HUES64 (cell line): Measurements from ENCODE around the gene EXOC3.
"Not testable (repeated sequence)": the region's sequence is repeated elsewhere in the genome, so short reads cannot be mapped to it uniquely, and the experiment has no call there.

Experiments used
- H3K27ac ChIP-seq: 2 replicates; pipeline ENCODE4 v1.7.0; 2013; ENCODE audit warnings: low read depth, low read length, inconsistent platforms
- H3K27me3 ChIP-seq: 2 replicates; pipeline ENCODE4 v1.6.1; 2013; ENCODE audit warnings: mild to moderate bottlenecking, low read length; ENCODE audit not compliant: insufficient read depth
- H3K36me3 ChIP-seq: 2 replicates; pipeline ENCODE4 v1.6.1; 2013; ENCODE audit warnings: mild to moderate bottlenecking, low read length; ENCODE audit not compliant: insufficient read depth
- H3K4me1 ChIP-seq: 2 replicates; pipeline ENCODE4 v1.6.1; 2013; ENCODE audit warnings: mild to moderate bottlenecking, low read length, moderate library complexity; ENCODE audit not compliant: insufficient read depth
- H3K4me3 ChIP-seq: 2 replicates; pipeline ENCODE4 v1.5.1; 2013; ENCODE audit warnings: mild to moderate bottlenecking, low read length, moderate library complexity
- H3K9ac ChIP-seq: 2 replicates; pipeline ENCODE4 v1.6.1; 2013; ENCODE audit warnings: mild to moderate bottlenecking, low read depth, low read length
- H3K9me3 ChIP-seq: 2 replicates; pipeline ENCODE4 v1.6.1; 2013; ENCODE audit warnings: low read depth, low read length; ENCODE audit not compliant: insufficient read depth
- WGBS: fragments of 150-250, 120-280 bp; methylation state at CpG from one replicate; pipeline ENCODE4 v1.1.7; 2013; ENCODE audit warnings: missing lambda C conversion rate; 5-methylcytosine and 5-hydroxymethylcytosine counted together

Gene EXOC3

DNA sequence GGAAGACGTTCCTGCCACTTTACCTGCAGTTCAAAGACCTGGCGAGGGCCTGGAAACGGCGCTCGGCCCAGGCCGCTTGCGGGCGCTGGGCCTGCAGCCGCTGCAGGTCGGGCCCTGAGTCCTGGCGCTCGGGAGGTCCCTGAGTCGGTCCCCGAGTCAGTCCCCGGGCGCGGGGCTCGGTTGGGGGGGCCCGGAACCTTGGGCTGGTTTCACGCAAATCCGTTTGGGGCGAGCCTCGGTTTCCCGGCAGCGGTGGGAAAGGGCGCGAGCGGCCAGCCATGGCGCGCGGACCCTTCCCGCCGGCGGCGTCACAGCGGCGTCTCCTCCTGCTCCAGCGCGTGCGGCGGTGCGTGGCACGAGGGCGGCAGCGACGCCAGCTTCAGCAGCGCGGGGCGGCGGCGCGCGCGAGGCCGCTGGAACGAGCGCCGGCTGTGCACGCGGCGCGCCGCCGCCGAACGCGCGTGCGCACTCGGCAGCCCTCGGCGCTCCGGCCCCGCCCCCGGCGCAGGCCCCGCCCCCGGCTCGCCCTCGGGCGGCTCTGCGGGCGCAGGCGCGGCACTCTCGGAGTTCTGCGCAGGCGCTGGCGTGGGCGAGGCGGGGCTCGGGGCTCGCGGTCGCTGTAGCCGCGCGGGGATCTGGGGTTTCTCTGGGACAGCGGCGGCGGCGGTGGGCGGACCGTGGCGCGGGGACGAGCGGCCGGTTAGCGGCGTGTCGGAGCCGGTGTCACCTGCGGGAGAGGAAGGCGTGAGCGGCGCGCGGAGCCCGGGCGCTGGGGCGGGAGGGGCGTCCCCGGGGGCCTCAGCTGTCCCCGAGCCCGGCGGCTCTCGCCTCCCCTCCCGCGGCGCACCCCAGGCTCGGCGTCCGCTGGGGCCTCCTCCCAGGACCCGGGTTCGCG, 29.9 kb downstream of the EXOC3 start:
- Histone ChIP-seq H3K27me3 (peaks cover 48% of the 10 kb centered on the region), H3K4me3 (peak overlapping the region; percentile 70), H3K27ac (peak overlapping the region; percentile 76), H3K9me3 (no peaks in the 10 kb centered on the region), H3K9ac (peak overlapping the region; percentile 95), H3K4me1 (no peaks in the 10 kb centered on the region), H3K36me3 (no peaks in the 10 kb centered on the region)
- under 1% methylated on average over 137 of the region's 137 CpGs for WGBS

DNA sequence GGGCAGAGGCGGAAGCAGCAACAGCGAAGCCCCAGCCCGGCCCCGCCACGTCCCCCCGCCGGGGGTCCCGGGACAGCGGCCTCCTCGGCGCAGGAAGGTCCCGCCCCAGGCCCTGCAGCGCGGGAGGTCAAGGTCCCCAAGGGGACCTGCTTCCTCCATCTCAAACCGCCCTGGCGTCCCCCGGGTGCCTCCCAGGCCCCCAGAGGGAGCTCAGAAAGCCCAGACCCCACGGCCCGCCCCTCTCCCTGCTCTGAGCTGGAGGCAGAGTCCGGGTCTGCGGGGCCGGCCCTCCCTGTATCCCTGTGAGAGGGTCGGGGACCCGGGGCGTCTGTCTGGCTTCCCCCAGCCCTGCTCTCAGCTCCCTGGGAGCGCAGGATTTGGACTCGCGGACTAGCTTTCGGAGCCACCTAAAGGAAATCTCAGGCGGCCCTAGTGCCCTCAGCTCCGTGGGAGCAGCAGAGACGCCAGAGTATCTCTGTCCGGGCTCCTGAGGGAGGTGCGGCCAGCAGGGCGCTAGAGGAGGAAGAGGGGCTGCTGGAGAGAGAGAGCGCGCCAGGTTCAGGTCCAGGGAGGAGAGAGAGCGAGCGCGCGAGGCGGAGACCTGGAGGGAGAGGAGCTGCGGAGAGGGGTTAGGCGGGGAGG, 30.7 kb downstream of the EXOC3 start:
- H3K9ac ChIP-seq, result no peak overlapping the region
- peak overlapping the region; percentile 53 for H3K4me3 ChIP-seq
- peaks cover 48% of the 10 kb centered on the region for H3K27me3 ChIP-seq
- 1% methylated on average over 44 of the region's 44 CpGs for WGBS
- no peak overlapping the region for H3K27ac ChIP-seq
- no peaks in the 10 kb centered on the region for H3K9me3 ChIP-seq
- H3K36me3 ChIP-seq, result no peaks in the 10 kb centered on the region
- no peaks in the 10 kb centered on the region for H3K4me1 ChIP-seq

DNA sequence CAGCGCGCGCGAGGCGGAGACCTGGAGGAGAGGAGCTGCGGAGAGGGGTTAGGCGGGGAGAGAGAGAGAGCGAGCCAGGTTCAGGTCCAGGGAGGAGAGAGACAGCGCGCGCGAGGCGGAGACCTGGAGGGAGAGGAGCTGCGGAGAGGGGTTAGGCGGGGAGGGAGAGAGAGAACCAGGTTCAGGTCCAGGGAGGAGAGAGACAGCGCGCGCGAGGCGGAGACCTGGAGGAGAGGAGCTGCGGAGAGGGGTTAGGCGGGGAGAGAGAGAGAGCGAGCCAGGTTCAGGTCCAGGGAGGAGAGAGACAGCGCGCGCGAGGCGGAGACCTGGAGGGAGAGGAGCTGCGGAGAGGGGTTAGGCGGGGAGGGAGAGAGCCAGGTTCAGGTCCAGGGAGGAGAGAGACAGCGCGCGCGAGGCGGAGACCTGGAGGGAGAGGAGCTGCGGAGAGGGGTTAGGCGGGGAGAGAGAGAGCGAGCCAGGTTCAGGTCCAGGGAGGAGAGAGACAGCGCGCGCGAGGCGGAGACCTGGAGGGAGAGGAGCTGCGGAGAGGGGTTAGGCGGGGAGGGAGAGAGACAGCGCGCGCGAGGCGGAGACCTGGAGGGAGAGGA, 31.4 kb downstream of the EXOC3 start:
- H3K9ac ChIP-seq, result not testable (repeated sequence)

DNA sequence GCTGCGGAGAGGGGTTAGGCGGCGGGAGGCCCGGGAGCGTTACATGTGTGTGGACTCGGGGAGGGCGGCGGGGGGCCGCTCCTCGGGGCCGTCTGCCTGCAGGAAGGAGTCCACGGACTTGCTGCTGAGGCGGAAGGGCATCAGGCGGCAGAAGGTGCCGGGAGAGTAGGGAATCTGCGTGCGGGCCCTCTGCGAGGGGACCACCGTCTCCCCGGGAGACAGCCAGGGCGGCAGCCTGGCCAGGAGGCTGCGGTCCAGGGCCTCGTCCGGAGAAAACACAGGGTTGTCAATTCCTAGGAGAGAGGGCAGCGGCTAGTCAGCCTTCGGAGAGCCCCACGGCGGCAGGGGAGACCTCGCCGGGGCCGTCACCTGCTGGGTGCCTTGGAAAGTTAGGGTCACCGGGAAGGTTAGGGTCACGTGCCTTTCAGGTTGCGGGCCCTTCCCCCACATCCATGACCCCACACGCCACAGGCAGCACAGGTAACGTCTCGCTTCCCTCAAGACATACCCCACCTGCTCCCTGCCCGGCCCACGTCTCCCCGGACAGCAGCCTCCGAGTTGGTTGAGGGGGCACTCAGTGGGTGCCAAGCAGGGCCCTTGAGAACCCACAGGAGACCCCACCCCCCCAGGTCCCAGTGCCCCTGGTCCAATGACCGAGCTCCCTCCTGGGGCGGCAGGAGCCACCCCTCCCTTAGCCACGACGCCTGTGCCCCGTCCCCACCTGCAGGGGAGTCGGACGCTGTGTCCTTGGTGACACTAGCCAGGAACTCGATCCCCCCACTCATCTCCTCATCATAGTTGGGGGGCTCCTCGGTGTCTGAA, 32.1 kb downstream of the EXOC3 start:
- H3K9ac ChIP-seq, result no peak overlapping the region; the same call in 1 of the 2 replicates
- no peaks in the 10 kb centered on the region for H3K36me3 ChIP-seq
- no peaks in the 10 kb centered on the region for H3K4me1 ChIP-seq
- no peaks in the 10 kb centered on the region for H3K9me3 ChIP-seq
- peak overlapping the region; percentile 53 for H3K4me3 ChIP-seq
- H3K27ac ChIP-seq, result no peak overlapping the region
- WGBS, result 21% methylated on average over 50 of the region's 50 CpGs
- H3K27me3 ChIP-seq, result peaks cover 48% of the 10 kb centered on the region

More for the DNA sequence above, 31.4 kb downstream of the EXOC3 start:
- Histone ChIP-seq H3K27me3 (peaks cover 48% of the 10 kb centered on the region), H3K4me3 (peak overlapping the region; percentile 53)
- under 1% methylated on average over 34 of the region's 50 CpGs for WGBS
- not testable (repeated sequence) for H3K9me3 ChIP-seq, H3K36me3 ChIP-seq, H3K4me1 ChIP-seq, H3K27ac ChIP-seq

DNA sequence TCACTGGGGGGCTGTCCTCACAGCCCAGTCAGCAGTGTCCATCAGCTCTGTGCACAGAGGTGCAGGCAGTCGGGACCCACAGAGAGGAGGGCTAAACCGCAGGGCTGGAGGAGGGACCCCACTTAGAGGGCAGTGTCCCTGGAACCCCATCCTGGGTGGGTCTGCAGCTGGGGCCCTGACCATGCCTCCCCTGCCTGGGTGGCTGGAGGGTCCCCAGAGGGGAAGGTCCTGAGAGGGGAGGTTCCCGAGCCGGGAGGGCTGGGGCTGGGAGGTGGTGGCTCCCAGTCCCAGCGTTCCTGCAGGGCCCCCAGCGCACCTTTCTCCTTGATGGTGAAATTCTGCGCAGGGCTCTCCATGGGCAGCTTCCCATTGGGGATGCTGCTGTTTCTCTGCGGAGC, 32.7 kb downstream of the EXOC3 start:
- H3K4me3 ChIP-seq, result no peak overlapping the region
- no peak overlapping the region for H3K9ac ChIP-seq
- H3K36me3 ChIP-seq, result no peaks in the 10 kb centered on the region
- H3K27me3 ChIP-seq, result peaks cover 48% of the 10 kb centered on the region
- no peaks in the 10 kb centered on the region for H3K9me3 ChIP-seq
- WGBS, result 86% methylated on average over 8 of the region's 8 CpGs
- no peak overlapping the region for H3K27ac ChIP-seq
- no peaks in the 10 kb centered on the region for H3K4me1 ChIP-seq

DNA sequence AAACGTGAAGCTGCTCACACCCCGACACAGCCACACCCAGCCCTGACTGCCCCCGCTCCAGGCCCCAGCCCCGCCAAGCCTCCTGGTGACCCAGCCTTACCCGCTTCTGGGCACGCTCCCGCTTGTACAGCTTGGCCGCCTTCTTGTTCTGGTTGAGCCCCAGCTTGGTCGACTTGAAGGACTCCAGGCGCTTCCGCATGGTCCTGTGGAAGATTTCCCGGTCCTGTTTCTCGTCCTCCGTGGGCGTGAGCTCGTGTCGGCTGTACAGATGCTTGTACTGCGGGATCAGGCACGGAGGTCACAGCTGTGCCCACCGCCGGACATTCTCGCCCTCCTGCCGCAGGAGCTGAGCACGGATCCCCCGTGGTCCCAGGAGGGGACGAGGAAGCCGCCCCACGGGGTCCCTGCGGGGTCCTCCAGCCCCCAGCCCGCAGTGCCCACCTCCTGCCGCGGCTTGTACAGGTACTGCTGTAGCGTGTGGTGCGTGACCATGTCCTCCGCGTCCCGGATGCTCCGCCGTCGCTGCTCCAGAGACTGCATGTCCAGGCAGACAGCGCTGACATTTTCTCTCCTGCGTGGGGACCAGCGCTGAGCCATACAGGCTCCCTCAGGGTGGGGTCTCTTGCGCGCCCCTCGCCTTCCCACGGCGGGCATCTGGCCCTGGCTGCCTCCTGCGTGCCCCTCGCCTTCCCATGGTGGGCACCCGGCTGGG, 33.3 kb downstream of the EXOC3 start:
- 91% methylated on average over 51 of the region's 51 CpGs for WGBS
- Histone ChIP-seq H3K9me3 (no peaks in the 10 kb centered on the region), H3K36me3 (no peaks in the 10 kb centered on the region), H3K9ac (no peak overlapping the region), H3K4me1 (no peaks in the 10 kb centered on the region), H3K27ac (no peak overlapping the region), H3K27me3 (peaks cover 48% of the 10 kb centered on the region), H3K4me3 (no peak overlapping the region)

DNA sequence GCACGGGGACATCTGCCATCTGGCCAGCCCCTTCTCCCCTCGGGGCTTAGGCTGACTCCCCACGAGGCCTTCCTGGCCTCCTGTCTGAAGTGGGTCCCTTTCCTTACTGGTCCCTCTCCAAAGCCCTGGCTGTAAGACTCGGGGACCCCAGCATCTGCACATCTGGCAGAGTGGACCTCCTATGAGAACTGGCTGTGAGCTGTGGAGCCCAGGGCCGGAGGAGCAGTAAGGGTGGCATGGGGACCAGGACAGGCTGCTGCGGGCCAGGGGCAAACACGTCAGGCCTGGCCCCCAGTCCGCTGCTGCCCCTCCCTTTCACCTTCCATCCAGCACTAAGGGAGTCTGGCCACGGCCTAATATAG, 33.8 kb downstream of the EXOC3 start:
- 88% methylated on average over 8 of the region's 9 CpGs for WGBS
- H3K9ac ChIP-seq, result no peak overlapping the region
- H3K27me3 ChIP-seq, result peaks cover 48% of the 10 kb centered on the region
- no peak overlapping the region for H3K27ac ChIP-seq
- H3K4me1 ChIP-seq, result no peaks in the 10 kb centered on the region
- no peaks in the 10 kb centered on the region for H3K36me3 ChIP-seq
- no peaks in the 10 kb centered on the region for H3K9me3 ChIP-seq
- H3K4me3 ChIP-seq, result no peak overlapping the region

DNA sequence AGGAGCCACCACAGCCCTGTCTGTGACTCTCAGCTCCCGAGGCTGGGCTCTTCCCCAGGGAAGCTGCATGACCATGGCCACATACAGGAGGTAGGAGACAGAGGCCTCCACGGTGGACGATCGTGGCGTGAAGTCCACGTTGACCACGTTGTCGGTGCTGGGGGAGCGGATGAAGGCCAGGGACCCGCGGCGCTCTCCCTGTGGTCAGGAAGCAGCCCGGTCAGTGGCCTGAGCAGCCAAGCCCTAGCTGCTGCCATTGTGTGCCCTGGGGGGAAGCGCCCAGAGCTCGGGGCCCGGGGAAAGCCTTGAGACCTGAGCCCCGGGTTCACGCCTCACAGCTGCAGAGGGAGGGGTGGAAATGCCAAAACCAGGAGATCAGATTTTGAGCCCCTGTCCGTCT, 34.3 kb downstream of the EXOC3 start:
- Histone ChIP-seq H3K9me3 (no peaks in the 10 kb centered on the region), H3K27ac (no peak overlapping the region), H3K36me3 (no peaks in the 10 kb centered on the region), H3K4me1 (no peaks in the 10 kb centered on the region), H3K9ac (no peak overlapping the region), H3K27me3 (peaks cover 48% of the 10 kb centered on the region), H3K4me3 (no peak overlapping the region)
- whole genome bisulfite sequencing, result 89% methylated on average over 19 of the region's 19 CpGs

DNA sequence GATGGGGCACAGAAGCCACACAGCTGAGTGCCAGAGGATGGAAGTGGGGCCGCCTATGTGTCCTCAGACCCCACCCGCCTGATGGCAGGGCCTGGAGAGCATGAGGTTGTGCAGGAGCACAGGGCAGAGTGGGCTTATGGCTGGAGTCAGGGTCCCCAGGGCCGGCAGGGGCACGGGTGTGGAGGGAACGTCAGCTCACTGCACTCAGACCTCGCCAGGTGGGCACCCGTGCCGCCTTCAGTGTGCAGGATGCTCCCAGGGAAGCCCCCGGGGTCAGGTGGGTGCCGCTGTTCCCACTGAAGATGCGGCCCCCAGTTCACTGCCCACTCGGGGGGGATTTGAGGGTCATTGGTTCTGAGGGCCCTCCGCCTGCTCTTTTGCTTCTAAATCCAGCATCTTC, 34.9 kb downstream of the EXOC3 start:
- no peak overlapping the region for H3K9ac ChIP-seq
- H3K36me3 ChIP-seq, result no peaks in the 10 kb centered on the region
- H3K4me3 ChIP-seq, result no peak overlapping the region
- no peaks in the 10 kb centered on the region for H3K9me3 ChIP-seq
- WGBS, result 91% methylated on average over 13 of the region's 13 CpGs
- H3K27ac ChIP-seq, result no peak overlapping the region
- H3K4me1 ChIP-seq, result no peaks in the 10 kb centered on the region
- peaks cover 48% of the 10 kb centered on the region for H3K27me3 ChIP-seq

DNA sequence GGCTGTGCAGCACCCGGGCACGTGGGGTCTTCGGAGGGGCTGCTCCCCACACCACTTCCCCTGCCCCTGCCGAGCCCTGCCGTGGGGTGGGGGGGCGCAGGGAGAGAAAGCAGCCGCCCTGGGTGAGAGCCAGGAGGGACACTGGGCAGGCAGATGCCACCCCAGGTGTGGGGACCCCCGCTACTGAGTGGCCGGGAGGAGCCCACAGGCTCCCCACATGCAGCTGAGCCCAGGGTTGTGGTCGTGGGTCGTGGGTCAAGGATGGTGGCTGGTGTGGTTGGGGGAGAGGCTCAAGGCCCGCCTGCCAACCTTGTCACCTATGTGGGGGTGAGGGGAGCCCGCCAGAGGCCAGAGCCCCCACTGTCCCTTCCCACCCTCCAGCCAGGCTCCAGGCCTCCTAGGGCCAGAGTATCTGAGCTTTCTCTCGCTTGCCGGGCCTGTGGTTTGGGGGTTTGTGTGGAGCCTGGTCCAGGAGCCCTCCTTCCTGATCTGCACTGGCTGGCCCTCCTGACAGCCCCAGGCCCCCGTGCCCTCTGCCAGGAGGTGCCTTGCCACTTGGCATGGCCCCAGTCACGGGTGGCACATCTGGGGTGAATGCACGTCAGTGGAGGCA, 35.5 kb downstream of the EXOC3 start:
- Histone ChIP-seq H3K9me3 (no peaks in the 10 kb centered on the region), H3K4me3 (no peak overlapping the region)

More for the DNA sequence above, 35.5 kb downstream of the EXOC3 start:
- no peak overlapping the region for H3K9ac ChIP-seq
- H3K4me1 ChIP-seq, result no peaks in the 10 kb centered on the region
- 92% methylated on average over 18 of the region's 18 CpGs for whole genome bisulfite sequencing
- H3K27me3 ChIP-seq, result peaks cover 44% of the 10 kb centered on the region
- H3K36me3 ChIP-seq, result no peaks in the 10 kb centered on the region
- H3K27ac ChIP-seq, result no peak overlapping the region
